Central memory CD8-positive, alpha-beta T cell (primary cell): ENCODE results near the gene GLTPD2.

Source experiments
- ATAC-seq: fragments of 150-1000 bp; cut with Tn5 transposase; replicated peaks from 2 replicates; pipeline ENCODE4 v1.10.0; 2022; ENCODE audit warnings: mild to moderate bottlenecking, moderate FRiP score, moderate number of reproducible peaks; ENCODE audit not compliant: poor library complexity, severe bottlenecking; ENCODE audit errors: extremely low read depth
- DNase-seq, 2 donors: peaks; one replicate each; pipeline ENCODE4 v3.0.0; 2021; ENCODE audit warnings: low spot score in 2 of 2
- H3K27ac Mint-ChIP-seq: one replicate; pipeline ENCODE4 v1.8.0; 2022; ENCODE audit warnings: low read depth, mild to moderate bottlenecking, moderate library complexity, mixed read lengths
- H3K27me3 Mint-ChIP-seq: one replicate; pipeline ENCODE4 v1.8.0; 2022; ENCODE audit warnings: mixed read lengths
- H3K36me3 Mint-ChIP-seq: one replicate; pipeline ENCODE4 v1.8.0; 2022; ENCODE audit warnings: mild to moderate bottlenecking, moderate library complexity, mixed read lengths; ENCODE audit not compliant: insufficient read depth
- H3K4me1 Mint-ChIP-seq: one replicate; pipeline ENCODE4 v1.8.0; 2022; ENCODE audit warnings: mixed read lengths
- H3K4me3 Mint-ChIP-seq: one replicate; pipeline ENCODE4 v1.8.0; 2022; ENCODE audit warnings: mild to moderate bottlenecking, moderate library complexity, mixed read lengths
- H3K9me3 Mint-ChIP-seq: one replicate; pipeline ENCODE4 v1.8.0; 2022; ENCODE audit warnings: mixed read lengths

The GLTPD2 gene

GRCh38 chr17:4802228-4802627 lies 13.5 kb downstream of the GLTPD2 start, which contains the start of gene C17orf114:
Gene C17orf114, minus strand, starts transcription at chr17:4802328.
- Mint-ChIP-seq H3K27ac (no peak within 1 kb of the TSS), H3K36me3 (peaks cover 11% of the 10 kb centered on the region), H3K4me3 (no peak within 1 kb of the TSS), H3K9me3 (no peaks in the 10 kb centered on the region), H3K27me3 (no peaks in the 10 kb centered on the region), H3K4me1 (peaks cover 4% of the 10 kb centered on the region)
- ATAC-seq (no peak), DNase-seq (no peak)

- peaks cover 2% of the 10 kb centered on the region for H3K36me3 Mint-ChIP-seq
- peak overlapping the region; percentile 64 for H3K4me3 Mint-ChIP-seq
- no peak overlapping the region for H3K27ac Mint-ChIP-seq
- ATAC-seq (peak; percentile 22), DNase-seq (no peak)
- H3K27me3 Mint-ChIP-seq: no peaks in the 10 kb centered on the region
- H3K9me3 Mint-ChIP-seq: no peaks in the 10 kb centered on the region
- H3K4me1 Mint-ChIP-seq: peaks cover 15% of the 10 kb centered on the region
These were observed 17.7 kb downstream of the GLTPD2 start for GRCh38 chr17:4806456-4806776.

- Mint-ChIP-seq H3K4me3 (peak within 1 kb of the TSS; percentile 77), H3K9me3 (no peaks in the 10 kb centered on the region), H3K27me3 (no peaks in the 10 kb centered on the region), H3K4me1 (peaks cover 15% of the 10 kb centered on the region), H3K36me3 (peaks cover 2% of the 10 kb centered on the region), H3K27ac (peak within 1 kb of the TSS; percentile 49)
- DNase-seq: peak; percentile 64 to 66
- peak; percentile 98 for ATAC-seq
These were observed 18.2 kb downstream of the GLTPD2 start, which contains the start of gene PLD2 for GRCh38 chr17:4806777-4807604. Gene PLD2, plus strand, starts transcription at chr17:4807152. Its CDS starts 621 bp downstream, at chr17:4807773.

GRCh38 chr17:4807605-4808377 lies 19.0 kb downstream of the GLTPD2 start:
- Mint-ChIP-seq H3K4me3 (peak overlapping the region; percentile 77), H3K27me3 (no peaks in the 10 kb centered on the region), H3K36me3 (peaks cover 2% of the 10 kb centered on the region), H3K27ac (peak overlapping the region; percentile 49), H3K4me1 (peaks cover 15% of the 10 kb centered on the region), H3K9me3 (no peaks in the 10 kb centered on the region)
- DNase-seq (no peak), ATAC-seq (no peak)

- Mint-ChIP-seq H3K4me3 (peak overlapping the region; percentile 77), H3K27me3 (no peaks in the 10 kb centered on the region), H3K36me3 (peaks cover 2% of the 10 kb centered on the region), H3K9me3 (no peaks in the 10 kb centered on the region), H3K27ac (no peak overlapping the region), H3K4me1 (peaks cover 15% of the 10 kb centered on the region)
- DNase-seq (no peak), ATAC-seq (no peak)
These were observed 19.6 kb downstream of the GLTPD2 start for GRCh38 chr17:4808378-4808767.

- H3K27ac Mint-ChIP-seq: no peak overlapping the region
- H3K9me3 Mint-ChIP-seq: no peaks in the 10 kb centered on the region
- no peak overlapping the region for H3K4me3 Mint-ChIP-seq
- H3K27me3 Mint-ChIP-seq: no peaks in the 10 kb centered on the region
- peaks cover 15% of the 10 kb centered on the region for H3K4me1 Mint-ChIP-seq
- ATAC-seq: no peak
- H3K36me3 Mint-ChIP-seq: peaks cover 2% of the 10 kb centered on the region
- no peak for DNase-seq
These were observed 22.0 kb downstream of the GLTPD2 start for GRCh38 chr17:4810696-4811290.

- H3K27me3 Mint-ChIP-seq: no peaks in the 10 kb centered on the region
- H3K27ac Mint-ChIP-seq: no peak overlapping the region
- no peak overlapping the region for H3K4me3 Mint-ChIP-seq
- DNase-seq (no peak), ATAC-seq (no peak)
- H3K36me3 Mint-ChIP-seq: peaks cover 2% of the 10 kb centered on the region
- peaks cover 11% of the 10 kb centered on the region for H3K4me1 Mint-ChIP-seq
- H3K9me3 Mint-ChIP-seq: no peaks in the 10 kb centered on the region
These were observed 22.7 kb downstream of the GLTPD2 start for GRCh38 chr17:4811471-4811870.

GRCh38 chr17:4812690-4813089 lies 23.9 kb downstream of the GLTPD2 start:
- ATAC-seq (no peak), DNase-seq (no peak)
- Mint-ChIP-seq H3K27me3 (no peaks in the 10 kb centered on the region), H3K4me1 (peaks cover 11% of the 10 kb centered on the region), H3K27ac (no peak overlapping the region), H3K4me3 (no peak overlapping the region), H3K9me3 (no peaks in the 10 kb centered on the region), H3K36me3 (peaks cover 2% of the 10 kb centered on the region)

- DNase-seq (no peak), ATAC-seq (no peak)
- Mint-ChIP-seq H3K4me1 (no peaks in the 10 kb centered on the region), H3K4me3 (no peak overlapping the region), H3K27ac (no peak overlapping the region), H3K27me3 (no peaks in the 10 kb centered on the region), H3K9me3 (no peaks in the 10 kb centered on the region), H3K36me3 (peaks cover 5% of the 10 kb centered on the region)
These were observed 26.4 kb downstream of the GLTPD2 start for GRCh38 chr17:4815043-4815675.

- Mint-ChIP-seq H3K36me3 (peaks cover 9% of the 10 kb centered on the region), H3K27me3 (no peaks in the 10 kb centered on the region), H3K4me3 (no peak overlapping the region), H3K4me1 (no peaks in the 10 kb centered on the region), H3K9me3 (no peaks in the 10 kb centered on the region), H3K27ac (no peak overlapping the region)
- DNase-seq (no peak), ATAC-seq (no peak)
These were observed 28.1 kb downstream of the GLTPD2 start for GRCh38 chr17:4816826-4817225.

- H3K36me3 Mint-ChIP-seq: peaks cover 10% of the 10 kb centered on the region
These were observed 29.5 kb downstream of the GLTPD2 start for GRCh38 chr17:4818276-4818675.

GRCh38 chr17:4822835-4823234 lies 34.1 kb downstream of the GLTPD2 start:
- peaks cover 10% of the 10 kb centered on the region for H3K36me3 Mint-ChIP-seq
- H3K27ac Mint-ChIP-seq: no peak overlapping the region

More at GRCh38 chr17:4818276-4818675, 29.5 kb downstream of the GLTPD2 start:
- Mint-ChIP-seq H3K27me3 (no peaks in the 10 kb centered on the region), H3K27ac (no peak overlapping the region), H3K4me3 (no peak overlapping the region), H3K4me1 (no peaks in the 10 kb centered on the region), H3K9me3 (no peaks in the 10 kb centered on the region)
- no peak for ATAC-seq
- DNase-seq: no peak

More at GRCh38 chr17:4822835-4823234, 34.1 kb downstream of the GLTPD2 start:
- no peak overlapping the region for H3K4me3 Mint-ChIP-seq
- H3K27me3 Mint-ChIP-seq: no peaks in the 10 kb centered on the region
- DNase-seq: no peak
- ATAC-seq: no peak
- no peaks in the 10 kb centered on the region for H3K9me3 Mint-ChIP-seq
- H3K4me1 Mint-ChIP-seq: no peaks in the 10 kb centered on the region
